ENCODE measurements around the gene BECN2.

BECN2 gene, protein sequence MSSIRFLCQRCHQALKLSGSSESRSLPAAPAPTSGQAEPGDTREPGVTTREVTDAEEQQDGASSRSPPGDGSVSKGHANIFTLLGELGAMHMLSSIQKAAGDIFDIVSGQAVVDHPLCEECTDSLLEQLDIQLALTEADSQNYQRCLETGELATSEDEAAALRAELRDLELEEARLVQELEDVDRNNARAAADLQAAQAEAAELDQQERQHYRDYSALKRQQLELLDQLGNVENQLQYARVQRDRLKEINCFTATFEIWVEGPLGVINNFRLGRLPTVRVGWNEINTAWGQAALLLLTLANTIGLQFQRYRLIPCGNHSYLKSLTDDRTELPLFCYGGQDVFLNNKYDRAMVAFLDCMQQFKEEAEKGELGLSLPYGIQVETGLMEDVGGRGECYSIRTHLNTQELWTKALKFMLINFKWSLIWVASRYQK

DNA sequence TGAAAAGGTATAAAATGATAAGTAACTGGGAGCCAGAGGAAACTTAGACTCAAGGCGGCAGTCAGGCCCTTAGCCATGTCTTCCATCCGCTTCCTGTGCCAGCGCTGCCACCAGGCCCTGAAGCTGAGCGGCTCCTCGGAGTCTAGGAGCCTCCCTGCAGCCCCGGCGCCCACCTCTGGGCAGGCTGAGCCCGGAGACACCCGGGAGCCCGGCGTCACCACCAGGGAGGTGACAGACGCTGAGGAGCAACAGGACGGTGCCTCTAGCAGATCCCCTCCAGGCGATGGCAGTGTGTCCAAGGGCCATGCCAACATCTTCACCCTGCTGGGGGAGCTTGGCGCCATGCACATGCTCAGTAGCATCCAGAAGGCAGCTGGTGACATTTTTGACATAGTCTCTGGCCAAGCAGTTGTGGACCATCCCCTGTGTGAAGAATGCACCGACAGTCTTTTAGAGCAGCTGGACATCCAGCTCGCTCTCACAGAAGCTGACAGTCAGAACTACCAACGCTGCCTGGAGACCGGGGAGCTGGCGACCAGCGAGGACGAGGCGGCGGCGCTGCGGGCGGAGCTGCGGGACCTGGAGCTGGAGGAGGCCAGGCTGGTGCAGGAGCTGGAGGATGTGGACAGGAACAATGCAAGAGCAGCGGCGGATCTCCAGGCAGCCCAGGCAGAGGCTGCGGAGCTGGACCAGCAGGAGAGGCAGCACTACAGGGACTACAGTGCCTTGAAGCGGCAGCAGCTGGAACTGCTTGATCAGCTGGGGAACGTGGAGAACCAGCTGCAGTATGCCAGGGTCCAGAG, at the start of gene BECN2:
Gene BECN2, plus strand, starts transcription at position 76 of the 803 bp plus-strand sequence. Its CDS starts 0 bp downstream, at position 76.
- no peak for DNase-seq (ENCODE audit: low read depth)

DNA sequence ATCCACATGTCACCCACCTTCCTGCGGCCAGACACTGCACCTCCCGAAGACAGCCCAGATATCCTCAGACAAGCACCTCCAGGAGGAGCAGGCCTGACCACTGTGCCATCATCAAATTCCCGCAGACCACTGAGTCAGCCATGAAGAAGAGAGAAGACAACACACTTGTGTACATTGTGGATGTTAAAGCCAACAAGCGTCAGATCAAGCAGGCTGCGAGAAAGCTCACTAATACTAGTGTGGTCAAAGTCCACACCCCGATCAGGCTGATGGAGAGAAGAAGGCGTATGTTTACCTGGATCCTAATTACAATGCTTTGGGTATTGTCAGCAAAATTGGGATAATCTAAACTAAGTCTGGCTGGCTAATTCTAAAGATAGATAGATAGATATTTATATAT, 41.4 kb upstream of the BECN2 start:
- no peak for DNase-seq (ENCODE audit: low read depth)

DNA sequence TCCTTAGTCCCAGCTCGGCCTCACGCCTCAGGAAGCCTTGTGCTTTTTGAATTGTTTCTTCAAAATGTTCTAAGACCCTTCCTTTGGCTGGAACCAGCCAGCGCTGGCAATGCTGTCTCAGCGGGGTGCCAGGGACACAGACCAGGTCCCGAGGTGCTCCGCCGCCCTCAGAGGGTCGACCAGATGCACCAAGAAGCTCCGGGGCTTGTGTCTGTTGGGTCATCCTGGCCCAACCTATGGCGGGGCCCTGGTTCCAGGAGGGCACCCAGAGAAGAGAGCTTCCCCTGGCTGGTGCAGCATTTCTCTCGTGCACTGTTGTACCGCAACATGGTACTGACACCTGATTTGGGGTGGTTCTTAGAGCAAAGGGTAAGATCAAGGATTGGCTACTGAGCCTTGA, 40.1 kb upstream of the BECN2 start:
- no peak for DNase-seq (ENCODE audit: low read depth)

DNA sequence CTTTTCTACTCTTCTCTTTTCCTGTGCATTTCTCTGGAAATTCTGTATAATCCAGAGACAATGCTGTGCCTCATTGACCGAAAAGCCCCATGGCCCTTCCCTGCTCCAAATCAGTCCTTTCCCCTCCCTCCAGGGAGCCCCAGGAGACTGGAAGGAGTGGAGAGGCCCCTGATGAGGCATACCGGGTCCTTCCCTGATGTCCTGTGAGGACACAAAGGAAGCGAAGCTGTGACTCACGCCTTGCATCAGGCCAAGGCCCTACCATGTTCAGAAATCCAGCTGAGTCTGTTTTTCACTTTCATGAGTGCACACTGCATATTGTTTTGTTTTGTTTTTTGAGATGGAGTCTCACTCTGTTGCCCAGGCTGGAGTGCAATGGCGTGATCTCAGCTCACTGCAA, 38.7 kb upstream of the BECN2 start:
- DNase-seq (ENCODE audit: low read depth), result peak; percentile 54

DNA sequence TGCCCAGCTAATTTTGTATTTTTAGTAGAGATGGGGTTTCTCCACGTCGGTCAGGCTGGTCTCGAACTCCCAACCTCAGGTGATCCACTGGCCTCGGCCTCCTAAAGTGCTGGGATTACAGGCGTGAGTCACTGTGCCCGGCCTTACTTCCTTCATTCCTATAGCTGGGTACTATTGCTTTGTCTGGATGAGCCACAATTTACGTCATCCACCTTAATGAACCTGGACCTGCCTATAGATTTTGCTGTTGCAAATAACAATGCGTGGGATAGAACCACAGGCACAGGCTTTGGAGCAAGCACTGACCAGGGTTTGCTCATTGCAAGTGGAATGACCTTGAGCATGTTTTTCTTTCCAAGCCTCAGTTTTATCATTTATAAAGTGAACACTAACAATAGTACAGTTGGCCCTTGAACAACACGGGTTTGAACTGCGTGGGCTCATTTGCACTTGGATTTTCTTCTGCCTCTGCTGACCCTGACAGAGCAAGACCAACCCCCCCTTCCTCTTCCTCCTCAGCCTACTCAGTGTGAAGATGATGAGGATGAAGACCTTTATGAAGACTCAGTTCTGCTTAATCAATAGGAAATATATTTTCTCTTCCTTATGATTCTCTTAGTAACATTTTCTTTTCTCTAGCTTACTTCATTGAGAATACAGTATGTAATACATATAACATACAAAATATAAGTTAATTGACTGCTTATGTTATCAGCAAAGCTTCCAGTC, 33.3 kb upstream of the BECN2 start:
- DNase-seq (ENCODE audit: low read depth), result no peak

DNA sequence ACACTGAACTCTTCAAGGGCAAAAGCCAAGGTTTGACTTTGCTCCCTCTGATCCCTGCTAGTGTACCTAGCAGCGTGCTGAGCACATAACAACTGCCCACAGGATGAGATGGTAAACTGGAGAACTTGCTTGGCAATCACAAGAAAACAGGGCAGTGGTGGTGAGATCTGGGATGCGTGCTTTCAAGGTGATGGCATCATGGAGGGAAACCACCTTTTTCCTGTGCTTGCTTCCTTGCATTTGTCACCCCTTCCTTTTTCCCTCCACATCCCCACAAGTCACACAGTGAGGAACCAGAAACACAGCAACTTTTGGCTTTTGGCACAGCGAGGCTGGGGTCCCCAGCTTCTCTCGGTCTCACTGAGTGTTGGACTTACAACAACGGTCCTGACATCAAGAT, 31.4 kb upstream of the BECN2 start:
- DNase-seq (ENCODE audit: low read depth), result no peak

DNA sequence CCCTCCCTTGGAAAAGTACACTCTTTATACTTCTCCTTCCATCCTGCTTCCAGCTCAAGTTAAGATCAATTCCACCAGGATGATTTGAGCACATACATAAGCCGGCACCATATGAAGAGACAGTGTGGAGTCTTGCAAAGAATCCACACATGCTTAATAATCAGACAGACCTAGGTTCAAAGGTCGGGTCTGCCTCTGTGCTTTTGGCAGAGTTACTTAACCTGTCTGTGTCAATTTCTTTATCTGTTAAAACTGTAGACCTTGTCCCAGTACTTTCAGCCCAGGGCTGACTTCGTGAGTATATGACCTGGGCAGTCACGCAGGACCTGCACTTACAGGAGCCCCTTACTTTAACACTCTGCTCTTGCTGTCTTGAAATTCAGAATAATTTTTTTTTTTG, 30.2 kb upstream of the BECN2 start:
- no peak for DNase-seq (ENCODE audit: low read depth)

DNA sequence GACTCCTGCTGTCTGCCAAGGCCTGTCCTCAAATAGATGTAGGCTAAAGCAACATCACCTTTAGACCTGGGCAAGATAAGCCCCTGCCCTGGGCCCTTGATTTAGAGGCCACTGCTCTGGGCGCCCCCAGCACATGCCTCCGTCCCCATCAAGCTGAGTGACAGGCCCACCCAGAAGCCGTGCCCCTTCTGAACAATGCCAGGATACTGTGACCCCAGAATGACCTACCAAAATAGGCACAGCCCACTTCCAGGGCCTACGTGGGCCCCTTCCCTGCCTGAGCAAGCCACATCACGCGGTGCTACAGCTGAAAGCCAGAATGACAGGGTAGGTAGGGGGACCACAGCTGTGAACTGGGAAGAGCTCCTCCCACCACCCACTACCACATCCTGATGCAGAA, 24.7 kb upstream of the BECN2 start:
- no peak for DNase-seq (ENCODE audit: low read depth)

DNA sequence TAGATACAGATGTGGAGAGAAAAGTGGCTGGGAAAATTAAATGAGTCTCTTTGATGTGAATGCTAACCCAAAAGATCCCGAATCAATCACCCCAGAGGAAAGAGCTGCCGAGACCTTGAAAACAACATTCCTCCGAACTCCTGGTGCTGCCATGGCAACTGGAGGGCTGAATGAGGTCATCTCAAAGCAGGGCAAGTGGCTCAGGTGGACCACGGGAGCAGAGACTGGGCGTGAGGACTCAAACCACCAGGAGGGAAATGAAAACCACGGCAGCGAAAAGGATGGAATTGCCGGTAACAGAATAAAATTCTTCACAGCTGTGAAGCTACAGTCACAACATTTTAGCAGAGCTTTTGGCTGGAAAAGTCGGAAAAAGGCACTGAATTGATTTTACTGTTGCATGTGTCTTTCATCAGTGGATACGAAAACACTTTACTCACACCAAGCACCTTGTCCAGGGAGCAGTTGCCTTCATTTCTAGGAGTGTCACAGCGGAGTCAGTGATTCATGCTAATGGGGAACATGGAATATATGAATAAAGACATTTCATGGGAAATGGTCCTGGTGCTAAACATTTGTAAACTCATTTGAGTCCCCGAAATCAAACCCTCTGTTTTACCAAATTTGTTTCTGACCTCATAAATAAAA, 23.2 kb upstream of the BECN2 start:
- DNase-seq (ENCODE audit: low read depth), result peak; percentile 31

DNA sequence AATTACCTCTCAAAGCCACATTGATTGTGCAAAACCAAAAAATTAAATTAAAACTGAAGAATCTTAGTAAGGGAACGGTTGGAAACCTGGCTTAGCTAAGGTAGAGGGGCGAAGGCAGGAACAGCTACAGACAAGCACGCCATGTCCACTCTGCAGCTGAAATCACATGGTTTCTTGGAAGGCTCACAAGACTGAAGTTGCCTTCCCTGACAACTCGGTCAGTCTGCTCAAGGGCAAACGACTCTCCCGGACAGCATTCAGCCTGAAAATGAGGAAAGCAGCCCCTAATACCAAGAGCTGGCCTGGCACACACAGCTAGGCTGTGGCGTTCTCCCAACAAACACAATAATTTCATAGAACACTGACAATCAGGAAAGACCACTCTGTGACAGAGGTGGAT, 22.7 kb upstream of the BECN2 start:
- DNase-seq (ENCODE audit: low read depth), result no peak

DNA sequence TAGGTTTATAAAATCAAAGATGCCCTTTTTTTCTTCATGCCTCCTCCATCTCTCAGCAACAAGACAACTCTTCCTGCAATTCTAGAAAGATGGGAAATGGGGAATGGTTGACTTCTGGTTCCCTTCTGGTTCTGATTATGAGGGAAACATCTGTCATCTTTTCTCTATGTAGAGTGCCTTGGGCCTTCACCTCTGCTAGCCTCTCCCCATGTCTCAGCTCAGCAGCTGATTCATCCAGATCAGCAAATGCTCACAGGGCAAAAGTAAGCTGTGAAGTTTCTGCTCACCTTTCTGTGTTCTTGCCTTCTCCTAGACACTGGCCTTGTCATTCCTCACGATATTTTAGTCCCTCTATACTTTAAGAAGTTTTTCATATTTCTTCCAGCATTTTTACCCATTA, 17.8 kb upstream of the BECN2 start:
- DNase-seq (ENCODE audit: low read depth), result no peak

DNA sequence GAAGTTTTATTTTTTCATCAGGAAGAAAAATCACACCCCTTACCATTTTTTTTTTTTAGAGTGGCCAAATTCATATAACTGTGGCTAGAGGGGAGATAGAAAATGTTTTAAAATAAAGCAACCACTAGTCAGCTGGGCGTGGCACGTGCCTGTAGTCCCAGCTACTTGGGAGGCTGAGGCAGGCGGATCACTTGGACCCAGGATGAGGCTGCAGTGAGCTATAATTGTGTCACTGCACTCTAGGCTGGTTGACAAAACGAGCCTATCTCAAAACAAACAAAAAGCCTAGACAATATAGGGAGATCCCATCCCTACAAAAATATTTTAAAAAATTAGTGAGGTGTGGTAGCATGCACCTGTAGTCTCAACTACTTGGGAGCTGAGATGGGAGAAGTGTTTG, 14.8 kb upstream of the BECN2 start:
- no peak for DNase-seq (ENCODE audit: low read depth)

DNA sequence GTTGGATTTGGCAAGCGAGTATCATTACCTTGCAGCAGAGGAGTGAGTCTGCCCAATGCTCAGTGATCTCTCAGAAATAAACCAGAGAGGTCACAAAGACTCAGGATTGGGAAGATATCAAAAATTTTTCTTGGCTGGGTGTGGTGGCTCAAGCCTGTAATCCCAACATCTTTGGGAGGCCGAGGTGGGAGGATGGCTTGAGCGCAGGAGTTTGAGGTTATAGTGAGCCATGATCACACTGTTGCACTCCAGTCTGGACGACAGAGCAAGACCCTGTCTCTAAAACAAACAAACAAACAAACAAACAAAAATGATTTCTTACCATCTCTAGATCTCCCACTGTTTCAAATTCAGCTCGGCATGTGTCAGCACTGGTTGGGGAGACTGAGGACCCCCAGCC, 13.3 kb upstream of the BECN2 start:
- DNase-seq (ENCODE audit: low read depth), result no peak

DNA sequence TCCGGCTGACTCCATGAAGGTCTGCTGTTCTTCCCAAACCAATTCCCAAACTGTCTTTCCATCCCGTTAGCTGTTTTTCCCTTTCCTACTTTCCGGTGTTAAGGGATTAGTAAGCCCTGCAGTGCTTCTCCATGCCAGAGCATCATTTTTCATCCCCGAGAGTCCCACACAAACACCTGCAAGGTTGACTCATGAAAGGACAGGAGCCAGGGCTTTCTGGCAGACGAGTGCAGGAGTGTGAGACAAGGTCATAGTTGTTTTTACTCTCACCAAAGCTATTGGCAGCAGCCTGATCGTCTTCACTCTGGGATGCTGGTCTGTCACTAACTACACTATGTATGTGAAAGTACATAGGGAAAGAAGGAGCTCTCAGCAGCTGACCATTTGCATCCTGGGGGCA, 10.2 kb upstream of the BECN2 start:
- DNase-seq (ENCODE audit: low read depth), result no peak

DNA sequence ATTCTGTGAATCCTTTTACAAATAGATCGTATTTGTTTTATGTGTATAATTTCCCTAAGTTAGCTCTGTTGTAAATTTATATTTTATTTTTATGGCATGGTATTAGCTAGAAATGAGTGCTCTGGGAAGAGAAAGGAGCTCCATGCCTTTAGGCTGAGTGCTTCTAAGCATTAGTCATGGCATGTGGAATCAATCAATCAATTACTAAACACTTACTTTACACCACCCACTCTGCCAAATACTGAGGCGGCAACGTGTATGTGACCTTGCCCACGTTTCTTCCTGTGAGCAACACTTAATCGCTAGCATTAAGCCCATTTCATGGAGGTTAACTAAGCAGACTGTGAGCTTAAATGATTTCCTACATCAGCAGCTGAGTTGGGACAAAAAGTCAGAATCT, 7.2 kb upstream of the BECN2 start:
- DNase-seq (ENCODE audit: low read depth), result peak; percentile 71

DNA sequence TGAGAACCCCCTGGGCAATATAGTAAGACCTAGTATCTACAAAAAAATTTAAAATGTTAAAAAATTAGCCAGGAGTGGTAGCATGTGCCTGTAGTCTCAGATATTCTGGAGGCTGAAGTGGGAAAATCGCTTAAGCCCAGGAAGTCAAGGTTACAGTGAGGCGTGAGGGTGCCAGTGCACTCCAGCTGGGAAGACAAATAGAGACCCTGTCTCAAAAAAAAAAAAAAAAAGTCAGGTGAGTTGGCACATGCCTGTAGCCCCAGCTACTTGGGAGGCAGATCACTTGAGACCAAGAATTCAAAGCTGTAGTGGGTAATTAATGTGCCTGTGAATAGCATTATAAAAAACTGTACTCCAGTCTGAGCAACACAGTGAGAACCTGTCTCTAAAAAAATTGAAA, 4.6 kb downstream of the BECN2 start:
- no peak for DNase-seq (ENCODE audit: low read depth)

DNA sequence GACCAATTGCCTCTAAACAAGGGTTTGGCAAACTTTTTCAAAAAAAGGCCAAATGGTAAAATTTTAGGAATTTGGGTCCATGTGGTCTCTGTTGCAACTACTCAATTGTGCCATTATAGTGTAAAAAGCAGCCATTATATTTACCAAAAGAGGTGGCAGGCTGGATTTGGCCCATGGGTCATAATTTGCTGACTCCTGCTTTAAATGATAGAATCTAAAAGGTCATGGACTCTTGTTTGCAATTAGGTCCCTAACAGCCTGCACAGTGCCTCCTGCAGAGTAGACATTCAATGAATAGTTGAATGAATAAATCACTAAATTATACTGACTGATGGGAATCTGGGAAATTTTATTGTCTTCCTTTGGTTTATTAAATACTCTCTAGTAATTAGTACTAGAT, 6.2 kb downstream of the BECN2 start:
- no peak for DNase-seq (ENCODE audit: low read depth)

DNA sequence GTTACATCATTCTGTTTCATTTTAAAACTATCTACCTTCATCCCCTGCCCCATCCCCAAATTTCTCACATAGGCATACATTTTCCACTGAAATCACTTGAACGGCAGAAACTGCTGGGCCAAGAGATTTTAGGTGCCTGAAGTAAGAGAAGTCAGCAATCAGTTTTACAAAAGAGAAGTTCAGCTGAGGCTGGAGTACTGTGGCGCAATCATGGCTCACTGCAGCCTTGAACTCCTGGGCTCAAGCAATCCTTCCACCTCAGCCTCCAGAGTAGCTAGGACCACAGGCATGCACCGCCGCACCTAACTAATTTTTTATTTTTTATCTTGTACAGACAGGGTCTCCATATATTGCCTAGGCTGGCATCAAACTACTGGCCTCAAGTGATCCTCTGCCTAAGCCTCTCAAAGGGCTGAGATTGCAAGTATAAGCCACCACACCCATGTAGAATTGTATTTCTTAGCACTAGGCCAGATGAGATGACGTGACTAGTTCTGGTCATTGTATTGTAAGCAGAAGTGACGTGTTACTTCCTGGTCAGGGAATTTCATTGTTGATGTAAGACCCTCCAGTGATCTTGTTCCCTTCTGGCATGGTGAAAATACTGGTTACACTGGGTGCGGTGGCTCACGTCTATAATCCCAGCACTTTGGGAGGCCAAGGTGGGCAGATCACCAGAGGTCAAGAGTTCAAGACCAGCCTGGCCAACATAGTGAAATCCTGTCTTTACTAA, 7.1 kb downstream of the BECN2 start:
- DNase-seq (ENCODE audit: low read depth), result peak; percentile 6

DNA sequence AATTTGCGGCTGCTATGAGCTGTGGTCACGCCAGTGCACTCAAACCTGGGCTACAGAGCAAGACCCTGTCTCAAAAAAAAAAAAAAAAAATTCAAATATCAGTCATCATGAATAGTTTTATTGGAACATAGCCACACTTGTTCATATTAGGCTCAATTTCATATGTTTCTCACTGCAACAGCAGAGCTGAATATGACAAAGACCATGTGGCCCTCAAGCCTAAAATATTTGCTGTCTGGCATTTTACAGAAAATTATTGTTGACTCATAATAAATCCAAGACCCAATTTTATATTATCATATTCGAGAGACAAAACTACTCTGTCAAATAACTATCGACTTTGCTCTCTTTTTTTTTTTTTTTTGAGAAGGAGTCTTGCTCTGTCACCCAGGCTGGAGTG, 11.0 kb downstream of the BECN2 start:
- DNase-seq (ENCODE audit: low read depth), result no peak

DNA sequence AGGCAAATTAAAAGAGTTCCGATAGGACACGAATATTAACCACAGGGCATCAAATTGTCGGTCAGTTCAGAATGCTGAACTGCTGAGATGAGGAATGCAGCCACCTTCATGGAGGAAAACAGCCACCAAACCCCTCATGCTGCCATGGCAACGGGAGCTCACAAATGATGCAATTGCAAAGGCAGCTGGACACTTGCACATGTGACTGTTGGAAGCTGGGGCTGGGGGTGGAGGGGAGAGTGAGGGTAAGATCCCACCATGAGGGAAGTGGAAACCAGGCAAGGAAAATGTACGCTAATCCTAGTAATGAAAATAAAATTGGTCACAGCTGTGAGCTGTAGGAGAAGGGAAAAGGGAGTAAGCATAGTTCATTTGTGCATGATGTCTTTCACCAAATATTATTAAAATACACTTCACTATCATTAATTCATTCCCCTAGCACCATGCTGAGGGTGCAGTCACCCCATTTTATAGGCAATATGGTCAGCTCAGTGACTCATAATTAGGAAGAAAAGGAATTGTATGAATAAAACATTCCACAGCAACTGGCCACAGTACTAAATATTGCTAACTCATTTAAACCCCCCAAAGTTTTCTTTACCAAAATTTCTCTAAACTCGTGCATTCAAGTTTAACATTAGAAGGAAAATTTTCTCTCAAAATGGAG, 15.3 kb downstream of the BECN2 start:
- DNase-seq (ENCODE audit: low read depth), result no peak

DNA sequence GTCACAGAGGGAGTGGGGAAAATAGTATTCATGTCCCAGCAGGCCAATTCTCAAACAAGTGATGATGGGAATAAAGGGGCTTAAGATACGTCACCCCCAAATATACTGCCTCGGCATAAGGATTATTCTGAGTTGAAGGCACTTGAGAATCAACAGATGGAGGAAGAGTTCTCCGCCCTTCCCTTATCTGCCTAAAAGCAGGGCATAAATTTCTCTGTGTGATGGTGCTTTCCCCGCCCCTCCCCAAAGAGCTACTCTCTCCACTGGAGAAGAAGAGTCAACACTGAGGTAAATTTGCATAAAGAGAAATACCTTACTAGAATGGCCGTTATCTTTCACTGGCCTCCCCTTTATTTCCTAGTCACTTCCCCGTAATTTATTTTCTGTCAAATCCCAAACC, 18.7 kb downstream of the BECN2 start:
- DNase-seq (ENCODE audit: low read depth), result no peak

Data from fibroblast of gingiva (primary cell).